Fibroblast of gingiva (primary cell): ENCODE measurements around the gene IL2RA.

Experiments used
- DNase-seq: peaks from one replicate; pipeline ENCODE4 v3.0.0-alpha.2; 2011; ENCODE audit warnings: low read depth

Gene IL2RA

DNA sequence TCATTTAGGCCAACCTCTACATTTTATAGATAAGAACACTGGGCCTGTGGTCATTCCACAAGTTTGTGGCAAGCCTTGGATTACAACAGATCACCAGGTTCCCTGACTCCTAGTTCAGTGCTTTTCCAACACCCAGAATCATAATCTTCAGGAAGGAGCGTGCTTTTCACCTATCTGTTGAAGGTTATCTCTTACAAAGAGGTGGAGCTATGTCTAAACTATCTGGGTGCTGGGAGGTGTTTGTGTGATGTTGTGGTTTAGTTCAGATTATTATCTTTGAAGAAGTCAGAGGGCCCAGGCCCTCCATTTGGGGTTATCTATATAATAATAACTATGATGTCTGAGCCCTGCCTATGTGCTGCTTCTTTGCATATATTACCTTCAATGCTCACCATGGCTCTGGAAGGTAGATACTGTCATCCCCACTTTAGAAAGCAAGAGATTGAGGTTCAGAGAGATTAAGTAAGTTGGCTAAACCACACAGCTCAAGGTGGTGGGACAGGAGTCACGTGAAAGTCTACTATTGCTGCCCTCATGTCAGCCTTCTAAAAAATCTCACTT lies 24.0 kb downstream of the IL2RA start:
- no peak for DNase-seq

DNA sequence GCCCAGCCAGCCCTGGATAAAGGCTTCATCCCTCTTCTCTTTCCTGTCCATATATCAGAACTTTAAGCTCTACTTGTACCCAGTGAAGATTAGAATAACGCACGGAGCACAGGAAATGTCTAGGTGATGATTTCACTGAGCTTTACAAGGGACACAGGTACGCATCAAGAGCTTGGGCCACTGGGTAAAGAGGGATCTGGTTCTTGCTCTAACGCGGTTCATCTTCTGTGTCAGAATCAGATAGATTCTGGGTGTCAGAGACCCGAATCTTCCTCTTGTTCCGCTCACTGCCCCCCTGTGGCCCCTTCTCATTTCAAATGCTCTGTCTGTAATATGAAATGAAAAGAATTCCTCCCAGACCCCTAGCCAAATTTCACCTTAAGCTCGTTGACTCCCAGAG lies 24.7 kb downstream of the IL2RA start:
- DNase-seq = no peak

GRCh38 chr10:6036861-6037321 lies 25.3 kb downstream of the IL2RA start:
- DNase-seq = no peak

DNA sequence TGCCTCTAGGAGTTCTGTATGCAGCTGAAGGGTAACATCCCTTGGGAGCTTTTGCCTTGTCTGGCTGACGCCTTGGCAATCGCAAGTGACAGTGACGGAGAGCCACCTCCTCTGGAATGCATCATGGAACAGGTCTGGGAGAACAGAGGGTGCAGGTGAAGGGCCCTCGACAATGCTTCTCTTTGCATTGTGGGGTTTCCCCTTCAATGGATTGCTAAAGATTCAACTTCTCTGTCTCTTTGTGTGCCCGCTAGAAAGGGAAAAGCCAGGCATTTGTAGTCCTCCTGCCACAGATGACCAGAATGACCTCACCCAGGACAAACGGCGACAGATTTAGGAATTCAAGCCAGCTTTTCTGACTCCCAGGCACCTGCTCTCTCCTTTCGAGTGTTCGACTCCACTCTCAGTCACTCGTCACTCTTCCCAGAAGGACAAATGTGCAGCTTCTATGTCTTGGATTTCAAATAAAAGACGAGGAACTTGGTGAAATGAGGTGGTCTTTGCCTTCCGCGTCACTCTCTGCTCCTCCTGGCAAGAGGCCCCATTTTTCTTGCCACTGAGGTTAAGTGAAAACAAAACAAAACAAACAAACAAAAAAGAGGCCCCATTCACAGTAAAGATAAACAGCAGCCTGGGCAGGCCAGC lies 26.1 kb downstream of the IL2RA start:
- DNase-seq = no peak

- no peak for DNase-seq
These were observed 26.9 kb downstream of the IL2RA start for GRCh38 chr10:6035101-6035834.

DNA sequence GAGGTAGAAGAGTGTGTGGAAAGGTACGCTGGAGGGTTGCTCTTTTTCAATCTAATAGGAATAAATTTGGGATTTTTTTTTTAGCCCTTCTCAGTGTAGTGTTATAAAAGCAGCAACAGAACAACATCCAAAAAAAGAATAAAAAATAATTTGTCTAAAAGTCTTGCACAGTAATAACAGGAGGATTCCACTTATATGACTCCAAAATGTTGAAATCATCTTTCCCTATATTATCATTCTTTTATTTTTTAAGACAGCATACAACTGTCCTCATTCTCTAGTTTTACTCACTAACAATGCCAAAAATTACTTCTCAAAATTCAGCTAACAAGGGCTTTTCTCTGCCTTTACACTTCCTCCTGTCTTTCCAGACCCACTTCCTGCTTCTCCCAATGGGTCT lies 27.8 kb downstream of the IL2RA start:
- DNase-seq = no peak

GRCh38 chr10:6033954-6034353 lies 28.2 kb downstream of the IL2RA start:
- DNase-seq = peak; percentile 13

DNA sequence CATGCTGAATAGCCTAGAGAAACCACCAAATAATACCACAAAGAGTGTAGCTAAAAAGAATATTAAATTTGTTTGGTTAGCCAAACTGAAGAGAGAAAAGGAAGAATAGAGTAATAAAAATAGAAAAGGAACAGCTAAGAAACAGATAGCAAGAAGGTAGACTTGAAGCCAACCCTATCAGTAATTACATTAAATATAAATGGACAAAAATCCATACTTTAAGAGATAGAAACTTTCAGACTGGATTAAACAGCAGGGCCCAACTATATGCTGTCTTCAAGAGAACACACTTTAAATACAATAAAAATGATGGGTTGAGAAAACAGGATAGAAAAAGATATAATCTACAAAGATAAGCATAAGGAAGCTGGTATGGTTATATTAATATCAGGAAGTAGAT lies 31.2 kb downstream of the IL2RA start:
- DNase-seq = no peak

- DNase-seq = no peak
These were observed 31.9 kb downstream of the IL2RA start for GRCh38 chr10:6030217-6030616.

DNA sequence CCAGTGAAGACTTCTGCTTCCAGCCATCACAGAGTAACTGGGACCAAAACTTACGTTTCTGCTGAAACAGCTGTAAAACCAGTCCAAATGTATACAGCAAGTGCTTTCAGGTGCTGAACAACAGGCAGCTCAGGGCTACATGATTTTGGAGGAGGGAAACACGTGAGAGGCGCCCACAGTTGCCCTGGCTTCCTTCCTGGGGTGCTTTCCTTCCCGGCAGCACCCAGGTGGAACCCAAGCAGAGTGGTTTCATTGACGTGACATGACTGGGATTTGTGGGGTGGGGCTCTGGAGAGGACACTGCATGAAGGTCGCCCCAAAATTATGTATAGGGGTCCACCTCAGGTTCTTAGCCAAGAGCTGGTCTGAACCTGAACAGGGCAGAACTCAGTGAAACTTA lies 34.2 kb downstream of the IL2RA start:
- no peak for DNase-seq

- no peak for DNase-seq
These were observed 36.4 kb downstream of the IL2RA start for GRCh38 chr10:6025683-6026255.

DNA sequence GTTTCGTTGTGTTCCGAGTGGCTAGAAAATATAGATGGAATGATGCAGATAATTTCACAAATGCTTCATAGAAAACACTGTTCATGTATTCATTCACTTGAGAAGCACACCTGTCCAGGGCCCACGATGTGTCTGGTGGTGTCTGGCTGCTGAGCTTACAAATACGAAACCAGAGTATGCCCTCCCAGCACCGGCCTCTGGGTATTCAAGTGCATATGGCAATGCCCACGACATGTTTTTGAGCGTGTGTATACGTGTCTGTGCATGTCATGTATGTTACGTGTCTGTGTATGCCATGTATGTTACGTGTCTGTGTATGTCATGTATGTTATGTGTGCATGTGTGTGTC lies 37.9 kb downstream of the IL2RA start:
- DNase-seq = no peak

GRCh38 chr10:6023661-6024333 lies 38.4 kb downstream of the IL2RA start:
- no peak for DNase-seq

- no peak for DNase-seq
These were observed 39.5 kb downstream of the IL2RA start for GRCh38 chr10:6022660-6023059.

DNA sequence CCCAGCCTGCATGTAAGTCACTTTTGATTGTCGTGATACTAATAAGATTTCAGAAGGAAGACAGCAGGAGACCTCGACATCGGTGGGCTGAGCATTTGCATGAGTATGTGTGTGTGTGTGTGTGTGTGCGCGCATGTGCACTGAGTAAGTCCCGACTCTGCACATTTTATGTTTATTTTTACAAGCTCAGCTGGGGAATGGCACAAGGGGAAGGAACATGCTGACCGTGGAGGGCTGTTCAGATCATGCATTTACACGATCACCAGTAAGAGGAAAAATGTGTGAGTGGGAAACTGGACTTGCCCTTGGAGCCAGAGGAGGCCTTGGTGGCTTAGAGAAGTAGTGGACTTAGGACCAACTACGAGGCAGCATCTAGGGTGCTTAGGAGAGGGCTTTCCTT lies 41.3 kb downstream of the IL2RA start:
- DNase-seq = no peak

- no peak for DNase-seq
These were observed 42.4 kb downstream of the IL2RA start for GRCh38 chr10:6019796-6020195.

DNA sequence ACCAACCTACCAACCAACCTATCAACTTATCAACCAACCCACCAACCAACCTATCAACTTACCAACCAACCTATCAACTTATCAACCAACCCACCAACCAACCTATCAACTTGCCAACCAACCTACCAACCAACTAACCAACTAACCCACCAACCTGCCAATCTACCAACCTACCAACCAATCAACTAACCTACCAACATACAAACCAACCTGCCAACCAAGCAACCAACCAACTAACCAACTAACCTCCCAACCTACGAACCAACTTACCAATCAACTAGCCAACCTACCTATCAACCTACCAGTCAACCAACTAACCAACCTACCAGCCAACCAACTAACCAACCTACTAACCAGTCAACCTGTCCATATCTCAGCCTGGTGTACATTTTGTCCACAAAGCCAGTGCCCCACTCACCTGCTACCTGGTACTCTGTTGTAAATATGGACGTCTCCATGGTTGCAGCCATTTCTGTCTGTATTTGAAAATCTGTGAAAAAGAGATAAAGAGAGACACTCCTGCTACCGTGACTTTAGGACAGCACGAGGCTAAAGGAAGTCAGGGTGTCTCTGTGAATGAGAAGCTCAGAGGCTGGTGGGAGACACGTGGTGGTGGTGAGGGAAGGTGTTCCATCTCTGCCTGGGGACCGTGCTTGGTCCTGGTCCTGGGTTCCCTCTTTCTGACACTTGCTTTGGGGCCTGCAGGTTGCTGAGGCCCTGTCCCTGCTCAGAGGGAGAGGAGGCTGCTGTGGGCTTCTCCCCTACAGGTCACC lies 43.0 kb downstream of the IL2RA start:
- DNase-seq = no peak

- no peak for DNase-seq
These were observed 43.7 kb downstream of the IL2RA start for GRCh38 chr10:6018422-6018821.

- DNase-seq = no peak
These were observed 44.3 kb downstream of the IL2RA start for GRCh38 chr10:6017781-6018354.

GRCh38 chr10:6014241-6014761 lies 47.9 kb downstream of the IL2RA start:
- DNase-seq = no peak
